ENCODE results near the gene GGPS1. TPM values are rescaled to one million over a fixed set of nuclear protein-coding genes. Genes with fewer than 3 reads are reported as not detected.
A peak's percentile ranks its signal among the peaks of the same experiment; 100 is the strongest.

Gene GGPS1
- total and polyA plus RNA-seq, 2 of the 8 experiments (the other 6 are each of a cell fraction or from before 2014, with no cell fraction given), result 20.9 to 43.6 TPM

DNA sequence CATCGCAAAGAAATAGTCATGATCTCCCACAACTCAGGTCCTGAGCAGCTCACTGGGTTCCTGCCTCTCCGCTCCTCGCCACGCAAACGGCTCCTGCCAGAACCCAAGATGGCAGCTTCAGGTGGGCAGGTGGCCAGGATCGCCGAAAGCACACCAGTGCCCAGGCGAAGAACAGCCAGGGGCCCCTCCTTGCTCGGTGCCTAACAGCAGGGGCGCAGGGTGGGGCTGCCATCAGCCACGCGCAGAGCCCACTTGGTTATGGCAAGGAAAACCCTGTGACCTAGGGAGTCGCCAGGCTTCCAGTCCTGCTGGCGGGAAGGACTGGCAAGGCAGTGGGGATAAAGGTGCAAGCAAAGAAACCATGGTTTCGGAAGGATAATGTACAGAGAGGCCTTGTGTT lies 47.9 kb upstream of the GGPS1 start:
- Histone ChIP-seq H2BK20ac (ENCODE audit: low read length) (no peak overlapping the region), H3K18ac (ENCODE audit: extremely low read depth, low read length) (no peak overlapping the region), H2BK12ac (ENCODE audit: low read depth, low read length) (no peak overlapping the region), H2AK5ac (ENCODE audit: low read depth, low read length) (no peak overlapping the region), H2BK120ac (replicated peaks; ENCODE audit: low read depth, low read length) (no peak overlapping the region), H4K5ac (ENCODE audit: insufficient read length, low read depth, low read length) (no peak overlapping the region), H2BK15ac (ENCODE audit: low read length) (no peak overlapping the region), H3K27ac (ENCODE audit: low read depth, low read length) (no peak overlapping the region), H3K14ac (ENCODE audit: insufficient read length) (no peak overlapping the region), H3K4me3 (ENCODE audit: extremely low read depth in 1 of 4, insufficient read depth in 2 of 4, low read depth in 3 of 4, low read length in 4 of 4) (no peak overlapping the region), H3K4ac (replicated peaks; ENCODE audit: insufficient read length, low read depth, low read length) (no peak overlapping the region), H3K23me2 (ENCODE audit: low read depth, low read length) (no peaks in the 10 kb centered on the region), H3K36me3 (ENCODE audit: control insufficient read depth in 2 of 4, insufficient read depth in 4 of 4, low read length in 3 of 4) (no peaks in the 10 kb centered on the region), H3K79me1 (ENCODE audit: low read depth, low read length) (peaks cover 8% of the 10 kb centered on the region), H3K56ac (replicated peaks; ENCODE audit: insufficient read length, low read depth, low read length) (no peak overlapping the region), H4K91ac (replicated peaks; ENCODE audit: insufficient read length, low read length) (no peak overlapping the region), H4K20me1 (replicated peaks in 1 of 2; ENCODE audit: control insufficient read depth in 1 of 2, insufficient read depth in 2 of 2, low read length in 2 of 2) (peaks cover 14 to 18% of the 10 kb centered on the region in 2 experiments), H3K4me1 (replicated peaks in 1 of 4; ENCODE audit: control insufficient read depth in 3 of 4, insufficient read depth in 4 of 4, low read length in 3 of 4) (peaks cover 0 to 17% (median 5%) of the 10 kb centered on the region in 4 experiments; a peak in 5 of 7 replicates), H3K27me3 (replicated peaks in 1 of 4; ENCODE audit: control insufficient read depth in 3 of 4, extremely low read depth in 1 of 4, insufficient read depth in 3 of 4, low read length in 3 of 4) (no peaks in the 10 kb centered on the region), H3K23ac (ENCODE audit: insufficient read length) (no peak overlapping the region), H2AFZ (ENCODE audit: low read length) (no peak overlapping the region), H4K8ac (ENCODE audit: extremely low read depth, insufficient read depth, low read length) (no peak overlapping the region), H3K79me2 (ENCODE audit: control insufficient read depth in 1 of 2, insufficient read depth in 2 of 2, low read length in 2 of 2) (peaks cover 10 to 97% of the 10 kb centered on the region in 2 experiments; a peak in 3 of 4 replicates), H3K4me2 (ENCODE audit: insufficient read depth in 1 of 2, low read depth in 2 of 2, low read length in 2 of 2) (no peak overlapping the region), H3K9me3 (ENCODE audit: insufficient read depth in 2 of 2, low read depth in 1 of 2, low read length in 1 of 2) (no peaks in the 10 kb centered on the region), H3K9ac (replicated peaks in 1 of 4; ENCODE audit: extremely low read depth in 1 of 4, low read depth in 3 of 4, low read length in 3 of 4) (no peak overlapping the region), H2BK5ac (ENCODE audit: low read depth, low read length) (no peak overlapping the region)
- ChIA-PET POLR2A (ENCODE audit: partially characterized antibody) (interaction anchor here (1.3 kb wide), 1 partner anchor 48 kb away, joined by 8 read pairs; the partner anchor contains the start of genes ARID4B and GGPS1), CTCF (ENCODE audit: partially characterized antibody) (interaction anchor here (0.8 kb wide), 1 partner anchor 77 kb away, joined by 3 read pairs; no protein-coding TSS in a partner anchor)
- FAIRE-seq, result no peak
- 89% methylated on average over 15 of the region's 15 CpGs; no CpG with 5 or more reads in 1 of the 2 experiments for WGBS, 2 experiments (ENCODE audit: extremely low coverage in 1 of 2, insufficient coverage in 1 of 2, insufficient read length in 1 of 2, insufficient replicate concordance in 2 of 2, low coverage in 1 of 2, low lambda C conversion rate in 2 of 2, missing lambda C conversion rate in 1 of 2)
- DNase-seq (ENCODE audit: low read depth in 1 of 2, low spot score in 2 of 2), result no peak
- TF ChIP-seq BACH1 (IDR thresholded peaks at IDR 0.05; ENCODE audit: low read length) (no peak), JUND (IDR thresholded peaks at IDR 0.05; ENCODE audit: low read length) (no peak), TBP (IDR thresholded peaks at IDR 0.05; ENCODE audit: low read depth, low read length) (no peak), EP300 (IDR thresholded peaks at IDR 0.05; ENCODE audit: borderline replicate concordance in 1 of 2, low read depth in 2 of 2, low read length in 2 of 2) (no peak), RAD21 (IDR thresholded peaks at IDR 0.05 in 1 of 2, conservative IDR thresholded peaks at IDR 0.05 in 1 of 2; ENCODE audit: low read depth in 2 of 2, low read length in 2 of 2) (no peak), RFX5 (IDR thresholded peaks at IDR 0.05; ENCODE audit: borderline replicate concordance, low read depth, low read length) (no peak), YY1 (IDR thresholded peaks at IDR 0.05; ENCODE audit: low read depth, low read length) (peak; percentile 56)
- TF ChIP-seq, protein P1, sequence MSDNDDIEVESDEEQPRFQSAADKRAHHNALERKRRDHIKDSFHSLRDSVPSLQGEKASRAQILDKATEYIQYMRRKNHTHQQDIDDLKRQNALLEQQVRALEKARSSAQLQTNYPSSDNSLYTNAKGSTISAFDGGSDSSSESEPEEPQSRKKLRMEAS (IDR thresholded peaks at IDR 0.05), result peak; percentile 69; the same call in 1 of the 2 replicates
- TF ChIP-seq, protein P2, sequence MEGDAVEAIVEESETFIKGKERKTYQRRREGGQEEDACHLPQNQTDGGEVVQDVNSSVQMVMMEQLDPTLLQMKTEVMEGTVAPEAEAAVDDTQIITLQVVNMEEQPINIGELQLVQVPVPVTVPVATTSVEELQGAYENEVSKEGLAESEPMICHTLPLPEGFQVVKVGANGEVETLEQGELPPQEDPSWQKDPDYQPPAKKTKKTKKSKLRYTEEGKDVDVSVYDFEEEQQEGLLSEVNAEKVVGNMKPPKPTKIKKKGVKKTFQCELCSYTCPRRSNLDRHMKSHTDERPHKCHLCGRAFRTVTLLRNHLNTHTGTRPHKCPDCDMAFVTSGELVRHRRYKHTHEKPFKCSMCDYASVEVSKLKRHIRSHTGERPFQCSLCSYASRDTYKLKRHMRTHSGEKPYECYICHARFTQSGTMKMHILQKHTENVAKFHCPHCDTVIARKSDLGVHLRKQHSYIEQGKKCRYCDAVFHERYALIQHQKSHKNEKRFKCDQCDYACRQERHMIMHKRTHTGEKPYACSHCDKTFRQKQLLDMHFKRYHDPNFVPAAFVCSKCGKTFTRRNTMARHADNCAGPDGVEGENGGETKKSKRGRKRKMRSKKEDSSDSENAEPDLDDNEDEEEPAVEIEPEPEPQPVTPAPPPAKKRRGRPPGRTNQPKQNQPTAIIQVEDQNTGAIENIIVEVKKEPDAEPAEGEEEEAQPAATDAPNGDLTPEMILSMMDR (IDR thresholded peaks at IDR 0.05; ENCODE audit: control extremely low read depth in 1 of 3, insufficient read depth in 1 of 3, low read depth in 1 of 3, low read length in 3 of 3), result no peak
- TF ChIP-seq, protein P3, sequence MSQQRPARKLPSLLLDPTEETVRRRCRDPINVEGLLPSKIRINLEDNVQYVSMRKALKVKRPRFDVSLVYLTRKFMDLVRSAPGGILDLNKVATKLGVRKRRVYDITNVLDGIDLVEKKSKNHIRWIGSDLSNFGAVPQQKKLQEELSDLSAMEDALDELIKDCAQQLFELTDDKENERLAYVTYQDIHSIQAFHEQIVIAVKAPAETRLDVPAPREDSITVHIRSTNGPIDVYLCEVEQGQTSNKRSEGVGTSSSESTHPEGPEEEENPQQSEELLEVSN (IDR thresholded peaks at IDR 0.05), result peak; percentile 53; the same call in 1 of the 2 replicates

All from H1 (cell line).